Measurements from ENCODE around the gene PHF1. TPM values are rescaled to one million over a fixed set of nuclear protein-coding genes. Genes with fewer than 3 reads are reported as not detected.

The PHF1 gene
- total and polyA plus RNA-seq, 2 of the 13 experiments (the other 11 are each of a cell fraction or from before 2014, with no cell fraction given) = 25.4 to 61.9 TPM

DNA sequence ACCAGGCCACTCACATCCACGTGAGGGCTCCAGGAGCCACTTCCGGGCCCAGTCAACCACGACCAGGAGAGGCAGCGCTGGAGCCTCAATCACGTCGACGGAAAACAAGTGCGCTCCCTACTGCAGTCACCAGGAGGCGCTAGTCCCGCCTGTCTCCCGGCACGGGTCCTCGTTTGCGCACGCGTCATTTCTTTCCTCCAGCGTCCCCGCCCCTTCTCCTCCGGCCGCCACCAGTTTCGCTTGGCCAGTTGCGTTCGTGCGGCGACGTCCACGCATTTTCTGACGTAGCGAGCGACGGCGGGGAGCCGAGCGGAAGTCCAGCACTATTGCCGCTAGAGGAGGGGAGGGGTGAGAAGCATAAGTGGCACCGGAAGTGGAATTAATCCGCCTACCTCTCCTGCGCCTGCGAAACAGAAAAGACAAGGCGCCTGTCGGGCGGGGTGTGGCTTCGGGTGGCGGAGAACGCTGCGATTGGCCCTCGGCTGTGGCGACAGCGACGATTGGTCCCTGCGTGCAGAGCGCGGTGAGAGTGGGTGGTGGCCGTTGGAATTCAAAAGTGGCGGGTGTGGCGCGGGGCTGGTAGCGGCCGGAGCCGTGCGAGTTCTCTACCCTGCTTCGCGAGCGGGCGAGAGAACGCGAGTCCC lies 19.4 kb upstream of the PHF1 start, which contains the start of gene KIFC1 (continued):
- TF ChIP-seq, protein P1, sequence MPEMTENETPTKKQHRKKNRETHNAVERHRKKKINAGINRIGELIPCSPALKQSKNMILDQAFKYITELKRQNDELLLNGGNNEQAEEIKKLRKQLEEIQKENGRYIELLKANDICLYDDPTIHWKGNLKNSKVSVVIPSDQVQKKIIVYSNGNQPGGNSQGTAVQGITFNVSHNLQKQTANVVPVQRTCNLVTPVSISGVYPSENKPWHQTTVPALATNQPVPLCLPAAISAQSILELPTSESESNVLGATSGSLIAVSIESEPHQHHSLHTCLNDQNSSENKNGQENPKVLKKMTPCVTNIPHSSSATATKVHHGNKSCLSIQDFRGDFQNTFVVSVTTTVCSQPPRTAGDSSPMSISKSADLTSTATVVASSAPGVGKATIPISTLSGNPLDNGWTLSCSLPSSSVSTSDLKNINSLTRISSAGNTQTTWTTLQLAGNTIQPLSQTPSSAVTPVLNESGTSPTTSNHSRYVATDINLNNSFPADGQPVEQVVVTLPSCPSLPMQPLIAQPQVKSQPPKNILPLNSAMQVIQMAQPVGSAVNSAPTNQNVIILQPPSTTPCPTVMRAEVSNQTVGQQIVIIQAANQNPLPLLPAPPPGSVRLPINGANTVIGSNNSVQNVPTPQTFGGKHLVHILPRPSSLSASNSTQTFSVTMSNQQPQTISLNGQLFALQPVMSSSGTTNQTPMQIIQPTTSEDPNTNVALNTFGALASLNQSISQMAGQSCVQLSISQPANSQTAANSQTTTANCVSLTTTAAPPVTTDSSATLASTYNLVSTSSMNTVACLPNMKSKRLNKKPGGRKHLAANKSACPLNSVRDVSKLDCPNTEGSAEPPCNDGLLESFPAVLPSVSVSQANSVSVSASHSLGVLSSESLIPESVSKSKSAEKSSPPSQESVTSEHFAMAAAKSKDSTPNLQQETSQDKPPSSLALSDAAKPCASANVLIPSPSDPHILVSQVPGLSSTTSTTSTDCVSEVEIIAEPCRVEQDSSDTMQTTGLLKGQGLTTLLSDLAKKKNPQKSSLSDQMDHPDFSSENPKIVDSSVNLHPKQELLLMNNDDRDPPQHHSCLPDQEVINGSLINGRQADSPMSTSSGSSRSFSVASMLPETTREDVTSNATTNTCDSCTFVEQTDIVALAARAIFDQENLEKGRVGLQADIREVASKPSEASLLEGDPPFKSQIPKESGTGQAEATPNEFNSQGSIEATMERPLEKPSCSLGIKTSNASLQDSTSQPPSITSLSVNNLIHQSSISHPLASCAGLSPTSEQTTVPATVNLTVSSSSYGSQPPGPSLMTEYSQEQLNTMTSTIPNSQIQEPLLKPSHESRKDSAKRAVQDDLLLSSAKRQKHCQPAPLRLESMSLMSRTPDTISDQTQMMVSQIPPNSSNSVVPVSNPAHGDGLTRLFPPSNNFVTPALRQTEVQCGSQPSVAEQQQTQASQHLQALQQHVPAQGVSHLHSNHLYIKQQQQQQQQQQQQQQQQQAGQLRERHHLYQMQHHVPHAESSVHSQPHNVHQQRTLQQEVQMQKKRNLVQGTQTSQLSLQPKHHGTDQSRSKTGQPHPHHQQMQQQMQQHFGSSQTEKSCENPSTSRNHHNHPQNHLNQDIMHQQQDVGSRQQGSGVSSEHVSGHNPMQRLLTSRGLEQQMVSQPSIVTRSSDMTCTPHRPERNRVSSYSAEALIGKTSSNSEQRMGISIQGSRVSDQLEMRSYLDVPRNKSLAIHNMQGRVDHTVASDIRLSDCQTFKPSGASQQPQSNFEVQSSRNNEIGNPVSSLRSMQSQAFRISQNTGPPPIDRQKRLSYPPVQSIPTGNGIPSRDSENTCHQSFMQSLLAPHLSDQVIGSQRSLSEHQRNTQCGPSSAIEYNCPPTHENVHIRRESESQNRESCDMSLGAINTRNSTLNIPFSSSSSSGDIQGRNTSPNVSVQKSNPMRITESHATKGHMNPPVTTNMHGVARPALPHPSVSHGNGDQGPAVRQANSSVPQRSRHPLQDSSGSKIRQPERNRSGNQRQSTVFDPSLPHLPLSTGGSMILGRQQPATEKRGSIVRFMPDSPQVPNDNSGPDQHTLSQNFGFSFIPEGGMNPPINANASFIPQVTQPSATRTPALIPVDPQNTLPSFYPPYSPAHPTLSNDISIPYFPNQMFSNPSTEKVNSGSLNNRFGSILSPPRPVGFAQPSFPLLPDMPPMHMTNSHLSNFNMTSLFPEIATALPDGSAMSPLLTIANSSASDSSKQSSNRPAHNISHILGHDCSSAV (CRISPR knock-in tag; IDR thresholded peaks at IDR 0.05; ENCODE audit: borderline replicate concordance) = no peak
- TF ChIP-seq GATA4 (IDR thresholded peaks at IDR 0.05; ENCODE audit: borderline replicate concordance, low read depth) = no peak
- 0 out of 2 replicates have a peak, but pooled peaks have one; percentile 55 for TF ChIP-seq ZNF713 (CRISPR knock-in tag; IDR thresholded peaks at IDR 0.05)
- TF ChIP-seq, protein P2, sequence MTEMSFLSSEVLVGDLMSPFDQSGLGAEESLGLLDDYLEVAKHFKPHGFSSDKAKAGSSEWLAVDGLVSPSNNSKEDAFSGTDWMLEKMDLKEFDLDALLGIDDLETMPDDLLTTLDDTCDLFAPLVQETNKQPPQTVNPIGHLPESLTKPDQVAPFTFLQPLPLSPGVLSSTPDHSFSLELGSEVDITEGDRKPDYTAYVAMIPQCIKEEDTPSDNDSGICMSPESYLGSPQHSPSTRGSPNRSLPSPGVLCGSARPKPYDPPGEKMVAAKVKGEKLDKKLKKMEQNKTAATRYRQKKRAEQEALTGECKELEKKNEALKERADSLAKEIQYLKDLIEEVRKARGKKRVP (CRISPR knock-in tag; IDR thresholded peaks at IDR 0.05) = peak in 1 of 2 experiments; percentile 76; a peak in 2 of 4 replicates
- TF ChIP-seq ZNF512 (CRISPR knock-in tag; IDR thresholded peaks at IDR 0.05) = no peak
- no peak for TF ChIP-seq PRPF4 (IDR thresholded peaks at IDR 0.05; ENCODE audit: low read depth, low read length, poor library complexity, severe bottlenecking)
- TF ChIP-seq MED13 (CRISPR knock-in tag; IDR thresholded peaks at IDR 0.05) = peak; percentile 84; the same call in 1 of the 2 replicates
- TF ChIP-seq ISL2 (CRISPR knock-in tag; IDR thresholded peaks at IDR 0.05) = peak; percentile 67
- TF ChIP-seq, protein P3, sequence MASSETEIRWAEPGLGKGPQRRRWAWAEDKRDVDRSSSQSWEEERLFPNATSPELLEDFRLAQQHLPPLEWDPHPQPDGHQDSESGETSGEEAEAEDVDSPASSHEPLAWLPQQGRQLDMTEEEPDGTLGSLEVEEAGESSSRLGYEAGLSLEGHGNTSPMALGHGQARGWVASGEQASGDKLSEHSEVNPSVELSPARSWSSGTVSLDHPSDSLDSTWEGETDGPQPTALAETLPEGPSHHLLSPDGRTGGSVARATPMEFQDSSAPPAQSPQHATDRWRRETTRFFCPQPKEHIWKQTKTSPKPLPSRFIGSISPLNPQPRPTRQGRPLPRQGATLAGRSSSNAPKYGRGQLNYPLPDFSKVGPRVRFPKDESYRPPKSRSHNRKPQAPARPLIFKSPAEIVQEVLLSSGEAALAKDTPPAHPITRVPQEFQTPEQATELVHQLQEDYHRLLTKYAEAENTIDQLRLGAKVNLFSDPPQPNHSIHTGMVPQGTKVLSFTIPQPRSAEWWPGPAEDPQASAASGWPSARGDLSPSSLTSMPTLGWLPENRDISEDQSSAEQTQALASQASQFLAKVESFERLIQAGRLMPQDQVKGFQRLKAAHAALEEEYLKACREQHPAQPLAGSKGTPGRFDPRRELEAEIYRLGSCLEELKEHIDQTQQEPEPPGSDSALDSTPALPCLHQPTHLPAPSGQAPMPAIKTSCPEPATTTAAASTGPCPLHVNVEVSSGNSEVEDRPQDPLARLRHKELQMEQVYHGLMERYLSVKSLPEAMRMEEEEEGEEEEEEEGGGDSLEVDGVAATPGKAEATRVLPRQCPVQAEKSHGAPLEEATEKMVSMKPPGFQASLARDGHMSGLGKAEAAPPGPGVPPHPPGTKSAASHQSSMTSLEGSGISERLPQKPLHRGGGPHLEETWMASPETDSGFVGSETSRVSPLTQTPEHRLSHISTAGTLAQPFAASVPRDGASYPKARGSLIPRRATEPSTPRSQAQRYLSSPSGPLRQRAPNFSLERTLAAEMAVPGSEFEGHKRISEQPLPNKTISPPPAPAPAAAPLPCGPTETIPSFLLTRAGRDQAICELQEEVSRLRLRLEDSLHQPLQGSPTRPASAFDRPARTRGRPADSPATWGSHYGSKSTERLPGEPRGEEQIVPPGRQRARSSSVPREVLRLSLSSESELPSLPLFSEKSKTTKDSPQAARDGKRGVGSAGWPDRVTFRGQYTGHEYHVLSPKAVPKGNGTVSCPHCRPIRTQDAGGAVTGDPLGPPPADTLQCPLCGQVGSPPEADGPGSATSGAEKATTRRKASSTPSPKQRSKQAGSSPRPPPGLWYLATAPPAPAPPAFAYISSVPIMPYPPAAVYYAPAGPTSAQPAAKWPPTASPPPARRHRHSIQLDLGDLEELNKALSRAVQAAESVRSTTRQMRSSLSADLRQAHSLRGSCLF (CRISPR knock-in tag; IDR thresholded peaks at IDR 0.05; ENCODE audit: borderline replicate concordance) = no peak
- peak; percentile 91 for TF ChIP-seq PHF20 (CRISPR knock-in tag; IDR thresholded peaks at IDR 0.05)
- no peak; the same call in 1 of the 2 replicates for TF ChIP-seq ZNF546 (CRISPR knock-in tag; conservative IDR thresholded peaks at IDR 0.05)
- 0 out of 2 replicates have a peak, but pooled peaks have one; percentile 34 for TF ChIP-seq ZNF317 (CRISPR knock-in tag; IDR thresholded peaks at IDR 0.05)
- TF ChIP-seq ZC3H13 (CRISPR knock-in tag; IDR thresholded peaks at IDR 0.05) = peak; percentile 98
